K562 (cell line): ENCODE measurements around the gene PDE5A. TPM values are rescaled to one million over a fixed set of nuclear protein-coding genes. Genes with fewer than 3 reads are reported as not detected.

Experiments
- ATAC-seq: fragments of 200-7000 bp; cut with Tn5 transposase; 3 replicates; pipeline ENCODE4 v1.9.1; 2020; ENCODE audit warnings: moderate library complexity
- BruUV-seq: library from RNA; stranded (reverse); fragments of 400-500 nt; replicated peaks from 2 replicates; lab custom pipeline; 2021; lab: Mats Ljungman, UMichigan
- CTCF ChIA-PET: fragments of 300-600 bp; formaldehyde crosslinking; extraction: SDS; loops from one replicate; lab custom pipeline; 2021; ENCODE audit warnings: low intra/inter-chr PET ratio; lab: Yijun Ruan, JAX
- POLR2A ChIA-PET: fragments of 300-600, 350-650 bp; sonication (Branson Sonifier 250); formaldehyde crosslinking; extraction: SDS; loops from one replicate; lab custom pipeline; 2021; ENCODE audit warnings: antibody characterized with exemption, inconsistent platforms; lab: Yijun Ruan, JAX
- DNase-seq, 4 experiments: peaks; one replicate each; pipeline versions ENCODE4 v3.0.0 to v3.0.0-alpha.2; 2011 to 2018; ENCODE audit warnings: low spot score in 3 of 4, mixed read lengths in 3 of 4; ENCODE audit errors: extremely low read depth in 1 of 4
- FAIRE-seq: peaks from 2 replicates; lab custom pipeline; 2011; peaks lifted over from hg19 to GRCh38; lab: Jason Lieb, UNC
- H2AFZ ChIP-seq: 2 replicates; pipeline ENCODE4 v1.6.0; 2011; ENCODE audit warnings: low read depth, low read length, control low read depth, inconsistent platforms
- H3K27ac ChIP-seq: fragments of 200-600 bp; 3 replicates; pipeline ENCODE4 v1.8.0; 2011; ENCODE audit warnings: low read depth, mild to moderate bottlenecking, control low read depth, inconsistent platforms, low read length, moderate library complexity, mixed read lengths; ENCODE audit errors: extremely low read depth
- H3K27me3 ChIP-seq, 2 experiments: fragments of 300-600 bp in 1 of 2; 2 replicates in 1 of 2; 3 replicates in 1 of 2; pipeline versions ENCODE4 v1.6.0 to v1.8.0; 2011; ENCODE audit warnings: inconsistent platforms in 2 of 2, low read length in 2 of 2, mild to moderate bottlenecking in 1 of 2, mixed read lengths in 1 of 2, moderate library complexity in 1 of 2; ENCODE audit not compliant: control insufficient read depth in 2 of 2, insufficient read depth in 2 of 2
- H3K36me3 ChIP-seq: fragments of 300-600 bp; 3 replicates; pipeline ENCODE4 v1.8.0; 2011; ENCODE audit warnings: mild to moderate bottlenecking, low read length, inconsistent platforms; ENCODE audit not compliant: control insufficient read depth, insufficient read depth
- H3K4me1 ChIP-seq, 2 experiments: fragments of 200-600 bp in 1 of 2; replicated peaks in 1 of 2; 2 replicates in 1 of 2; 3 replicates in 1 of 2; pipeline versions ENCODE4 v1.5.1 to v1.8.0; 2011; ENCODE audit warnings: inconsistent platforms in 2 of 2, low read length in 2 of 2, mild to moderate bottlenecking in 1 of 2, mixed read lengths in 1 of 2, moderate library complexity in 1 of 2; ENCODE audit not compliant: control insufficient read depth in 2 of 2, insufficient read depth in 2 of 2
- H3K4me2 ChIP-seq: 2 replicates; pipeline ENCODE4 v1.6.1; 2011; ENCODE audit warnings: low read length, control low read depth, inconsistent platforms, mixed read lengths; ENCODE audit not compliant: insufficient read depth
- H3K4me3 ChIP-seq: fragments of 200-600 bp; sonication (generic), shearing (Covaris generic); 2 replicates; pipeline ENCODE4 v1.5.1; 2016; ENCODE audit warnings: control low read depth, inconsistent platforms
- H3K79me2 ChIP-seq: fragments of 200-600 bp; 3 replicates; pipeline ENCODE4 v1.8.0; 2011; ENCODE audit warnings: low read length, inconsistent platforms; ENCODE audit not compliant: control insufficient read depth, insufficient read depth
- H3K9ac ChIP-seq, 2 experiments: 2 replicates each; pipeline versions ENCODE4 v1.6.0 to v1.6.1; 2011; ENCODE audit warnings: low read depth in 2 of 2, low read length in 2 of 2, control low read depth in 1 of 2, inconsistent platforms in 1 of 2, mild to moderate bottlenecking in 1 of 2, mixed read lengths in 1 of 2; ENCODE audit not compliant: insufficient read depth in 1 of 2
- H3K9me1 ChIP-seq: one replicate; pipeline ENCODE4 v1.6.0; 2011; ENCODE audit warnings: inconsistent platforms, mild to moderate bottlenecking, low read length, moderate library complexity; ENCODE audit not compliant: control insufficient read depth, insufficient read depth
- H3K9me3 ChIP-seq: replicated peaks from 2 replicates; pipeline ENCODE4 v1.5.1; 2011; ENCODE audit warnings: low read depth, low read length, inconsistent platforms; ENCODE audit not compliant: control insufficient read depth, insufficient read depth
- H4K20me1 ChIP-seq: replicated peaks from 2 replicates; pipeline ENCODE4 v1.6.1; 2011; ENCODE audit warnings: low read length, inconsistent platforms, mixed read lengths; ENCODE audit not compliant: control insufficient read depth, insufficient read depth
- HMGN3 ChIP-seq: IDR thresholded peaks from 2 replicates; pipeline ENCODE4 v1.6.1; 2011; ENCODE audit warnings: borderline replicate concordance, low read depth, mild to moderate bottlenecking, mixed read lengths, low read length; ENCODE audit not compliant: insufficient read length; ENCODE audit errors: extremely low read depth
- KAT8 ChIP-seq: fragments of 450-650 bp; IDR thresholded peaks from 2 replicates; pipeline ENCODE4 v1.6.1; 2016; ENCODE audit warnings: low read depth, mild to moderate bottlenecking
- ZNF609 ChIP-seq: sonication (generic); formaldehyde crosslinking; IDR thresholded peaks from 2 replicates; pipeline ENCODE4 v1.8.1; 2023; ENCODE audit warnings: missing genetic modification reagents, mild to moderate bottlenecking, borderline replicate concordance
- ZNF79 ChIP-seq: fragments of 250-450 bp; sonication (Bioruptor Pico); IDR thresholded peaks from 2 replicates; pipeline ENCODE4 v1.4.0; 2020; ENCODE audit warnings: low read depth, mild to moderate bottlenecking, moderate library complexity
- WGBS: fragments of 100-300 bp; shearing (Covaris generic); methylation state at CpG from one replicate; pipeline ENCODE4 v1.1.6; 2016; ENCODE audit warnings: low coverage, mixed read lengths; ENCODE audit not compliant: insufficient coverage; ENCODE audit errors: missing lambda C conversion rate; 5-methylcytosine and 5-hydroxymethylcytosine counted together
- in situ Hi-C: fragments of 300-500 bp; cut with MboI; formaldehyde crosslinking; loops from 4 replicates; pipeline ENCODE4 v1.15.0; 2018; ENCODE audit warnings: inconsistent platforms, mixed read lengths
- intact Hi-C: fragments of 100-400 bp; cut with micrococcal nuclease; formaldehyde crosslinking; loops from 2 replicates; pipeline ENCODE4 v1.14.2; 2022
- polyA plus RNA-seq, 8 experiments: library from polyadenylated mRNA; depleted of rRNA in 4 of 8; stranded (reverse) in 5 of 8; unstranded in 3 of 8; fragments of >200 nt; fragmentation: Nextera tagmentation in 2 of 8; fragmentation: Illumina TruSeq in 1 of 8; extraction: Ambion mirVana in 2 of 8; extraction: Trizol in 1 of 8; gene quantifications; 2 replicates each; pipeline versions ENCODE4 v1.2.1 to v1.2.3, GENCODE V29; 2011 to 2014; ENCODE audit warnings: inconsistent platforms in 1 of 8, missing spikeins in 1 of 8
- total RNA-seq, 7 experiments: library from RNA; depleted of rRNA in 6 of 7; stranded (reverse); fragments of >200 nt in 6 of 7; fragmentation: Illumina TruSeq in 2 of 7; extraction: Trizol in 2 of 7; gene quantifications; 2 replicates each; pipeline versions ENCODE4 v1.2.1 to v1.2.3, GENCODE V29; 2011 to 2021; ENCODE audit warnings: low replicate concordance in 1 of 7

The PDE5A gene
- total and polyA plus RNA-seq, 9 of the 15 experiments (the other 6 are each of a cell fraction or from before 2014, with no cell fraction given) = 0.07 to 1.9 (median 0.29) TPM

GRCh38 chr4:119580293-119580692, 48.3 kb downstream of the PDE5A start:
- 0% methylated on average over 3 of the region's 3 CpGs for WGBS
- ChIA-PET POLR2A (interaction anchor here (0.6 kb wide), 1 partner anchor 368 kb away, joined by 4 read pairs; the partner anchor contains the start of gene USP53), CTCF (no interaction called here)
- Histone ChIP-seq H3K9me1 (no peaks in the 10 kb centered on the region), H3K4me3 (no peak overlapping the region), H2AFZ (no peak overlapping the region), H3K9me3 (no peaks in the 10 kb centered on the region), H3K79me2 (no peaks in the 10 kb centered on the region), H3K4me1 (no peaks in the 10 kb centered on the region), H3K9ac (no peak overlapping the region), H3K27ac (no peak overlapping the region), H3K4me2 (no peak overlapping the region), H4K20me1 (no peaks in the 10 kb centered on the region), H3K36me3 (no peaks in the 10 kb centered on the region), H3K27me3 (no peaks in the 10 kb centered on the region)
- FAIRE-seq (no peak), ATAC-seq (no peak), DNase-seq (no peak)
- intact Hi-C loops (no loop called here), in situ Hi-C loops (no loop called here)
- TF ChIP-seq KAT8 (no peak), ZNF609 (CRISPR knock-in tag) (no peak), ZNF79 (no peak), HMGN3 (no peak)
- BruUV-seq = no TSS peak
